ENCODE results near the gene EDNRA. TPM values are rescaled to one million over a fixed set of nuclear protein-coding genes. Genes with fewer than 3 reads are reported as not detected.
A peak's percentile ranks its signal among the peaks of the same experiment; 100 is the strongest.

Gene EDNRA
- total and polyA plus RNA-seq, 8 donors, result 26.6 to 124 (median 101) TPM

DNA sequence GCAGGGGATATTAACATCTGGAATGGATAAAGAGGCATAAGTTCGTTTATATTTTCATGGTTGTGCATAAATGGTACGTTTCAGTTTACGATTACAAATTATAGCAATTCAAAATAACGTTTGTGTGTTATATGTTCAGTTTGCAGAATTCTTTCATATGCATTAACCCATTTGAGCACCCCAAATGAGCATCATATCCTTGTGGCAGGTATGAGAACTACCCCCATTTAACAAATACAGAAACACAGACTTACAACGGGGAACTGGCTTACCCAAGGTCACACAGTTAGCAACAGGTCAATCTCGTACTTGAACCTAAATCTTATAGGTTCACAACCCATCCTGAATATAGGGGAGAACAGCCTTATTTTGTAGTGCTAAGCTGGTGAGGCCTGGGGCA is 33.1 kb downstream of the EDNRA start:
- H3K27ac ChIP-seq, result no peak overlapping the region
- H3K4me1 ChIP-seq, result no peaks in the 10 kb centered on the region
- no peak for ATAC-seq
- no peak overlapping the region for H3K4me3 ChIP-seq
- H3K27me3 ChIP-seq, result no peaks in the 10 kb centered on the region
- DNase-seq, result no peak
- intact Hi-C loops (cut with DNase I), result no loop called here
- TF ChIP-seq, protein P1, sequence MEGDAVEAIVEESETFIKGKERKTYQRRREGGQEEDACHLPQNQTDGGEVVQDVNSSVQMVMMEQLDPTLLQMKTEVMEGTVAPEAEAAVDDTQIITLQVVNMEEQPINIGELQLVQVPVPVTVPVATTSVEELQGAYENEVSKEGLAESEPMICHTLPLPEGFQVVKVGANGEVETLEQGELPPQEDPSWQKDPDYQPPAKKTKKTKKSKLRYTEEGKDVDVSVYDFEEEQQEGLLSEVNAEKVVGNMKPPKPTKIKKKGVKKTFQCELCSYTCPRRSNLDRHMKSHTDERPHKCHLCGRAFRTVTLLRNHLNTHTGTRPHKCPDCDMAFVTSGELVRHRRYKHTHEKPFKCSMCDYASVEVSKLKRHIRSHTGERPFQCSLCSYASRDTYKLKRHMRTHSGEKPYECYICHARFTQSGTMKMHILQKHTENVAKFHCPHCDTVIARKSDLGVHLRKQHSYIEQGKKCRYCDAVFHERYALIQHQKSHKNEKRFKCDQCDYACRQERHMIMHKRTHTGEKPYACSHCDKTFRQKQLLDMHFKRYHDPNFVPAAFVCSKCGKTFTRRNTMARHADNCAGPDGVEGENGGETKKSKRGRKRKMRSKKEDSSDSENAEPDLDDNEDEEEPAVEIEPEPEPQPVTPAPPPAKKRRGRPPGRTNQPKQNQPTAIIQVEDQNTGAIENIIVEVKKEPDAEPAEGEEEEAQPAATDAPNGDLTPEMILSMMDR (IDR thresholded peaks at IDR 0.05), result no peak
- H3K36me3 ChIP-seq, result no peaks in the 10 kb centered on the region
- no peaks in the 10 kb centered on the region for H3K9me3 ChIP-seq

DNA sequence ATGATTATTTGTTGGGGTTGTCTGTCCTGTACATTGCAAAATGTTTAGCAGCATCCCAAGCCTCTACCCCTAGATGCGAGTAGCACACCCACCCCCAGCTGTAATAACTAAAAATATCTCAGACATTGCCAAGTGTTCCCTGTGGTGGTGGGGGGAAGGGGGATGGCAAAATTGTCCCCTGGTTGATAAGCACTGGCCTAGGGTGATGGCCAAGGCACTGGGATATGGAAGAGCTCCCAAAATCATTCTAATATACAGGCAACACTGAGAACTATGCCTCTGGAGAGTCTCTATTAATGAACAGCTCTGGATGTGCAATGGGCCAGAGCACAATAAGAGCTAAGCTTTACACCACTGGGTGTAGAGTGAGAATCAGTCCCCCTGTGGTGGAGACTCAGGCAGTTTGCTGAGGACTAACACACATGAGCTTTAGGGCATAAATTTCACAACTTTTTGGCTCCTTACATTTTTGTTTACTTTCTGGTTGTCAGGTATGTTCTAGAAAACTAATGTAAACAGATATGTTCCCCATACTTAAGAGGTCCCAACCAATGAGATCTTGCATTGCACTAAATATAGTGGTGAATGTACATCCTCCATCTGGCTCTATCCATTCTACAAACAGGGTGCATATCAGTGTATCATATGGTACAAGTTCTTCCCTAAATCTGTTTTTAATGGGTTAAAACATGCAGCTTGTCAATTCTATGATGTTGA is 34.5 kb downstream of the EDNRA start:
- DNase-seq (no peak), ATAC-seq (no peak)
- Histone ChIP-seq H3K27ac (no peak overlapping the region), H3K27me3 (no peaks in the 10 kb centered on the region), H3K9me3 (no peaks in the 10 kb centered on the region), H3K4me1 (no peaks in the 10 kb centered on the region), H3K36me3 (no peaks in the 10 kb centered on the region), H3K4me3 (no peak overlapping the region)
- TF ChIP-seq, protein P1 (IDR thresholded peaks at IDR 0.05), result no peak
- intact Hi-C loops (cut with DNase I), result no loop called here

DNA sequence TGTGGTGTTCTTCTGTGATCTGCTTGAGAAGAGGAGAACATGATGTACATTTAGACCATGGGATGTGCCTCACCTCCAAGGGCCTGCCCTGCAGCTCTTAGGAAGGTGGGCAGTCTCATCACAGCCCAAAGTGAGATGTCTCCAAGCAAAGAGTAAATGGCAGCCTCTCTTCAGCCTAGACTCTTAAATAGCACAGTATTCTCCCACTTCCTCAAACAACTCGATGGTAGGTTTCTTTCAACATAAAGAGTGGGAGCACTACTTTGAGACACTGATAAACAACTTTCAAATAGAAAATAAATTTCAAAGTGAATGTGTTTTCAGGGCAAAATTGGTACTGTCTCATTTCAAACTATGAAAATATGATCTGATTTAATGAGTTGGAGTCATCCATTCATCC is 35.2 kb downstream of the EDNRA start:
- intact Hi-C loops (cut with DNase I), result no loop called here
- H3K27ac ChIP-seq, result no peak overlapping the region
- no peak for DNase-seq

DNA sequence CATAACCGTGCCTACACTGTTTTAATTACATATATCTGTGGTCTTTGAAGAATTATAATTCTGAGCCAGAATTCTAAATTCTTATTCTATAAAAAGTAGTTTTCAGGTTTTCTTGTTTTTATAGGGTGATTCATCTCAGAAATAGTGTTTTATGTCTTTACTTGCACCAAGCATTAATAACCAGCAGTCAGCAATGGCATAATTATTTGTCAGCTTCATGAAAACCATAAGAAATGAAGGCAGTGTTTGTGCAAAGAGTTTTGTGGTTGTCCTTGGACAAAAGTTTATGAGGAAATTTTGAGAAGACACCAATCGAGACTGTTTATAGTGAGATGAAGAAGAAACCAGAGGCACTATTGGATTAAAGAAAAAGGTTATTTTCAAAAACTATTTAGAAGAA is 37.2 kb downstream of the EDNRA start:
- no peak overlapping the region for H3K4me3 ChIP-seq
- peak overlapping the region in 1 of 2 donors; percentile 35 for H3K27ac ChIP-seq
- no peaks in the 10 kb centered on the region for H3K4me1 ChIP-seq
- TF ChIP-seq, protein P1 (IDR thresholded peaks at IDR 0.05), result no peak
- intact Hi-C loops (cut with DNase I), result no loop called here
- DNase-seq (no peak), ATAC-seq (no peak)
- no peaks in the 10 kb centered on the region for H3K36me3 ChIP-seq
- H3K27me3 ChIP-seq, result no peaks in the 10 kb centered on the region
- no peaks in the 10 kb centered on the region for H3K9me3 ChIP-seq

More for the DNA sequence above, 35.2 kb downstream of the EDNRA start:
- no peak for ATAC-seq
- Histone ChIP-seq H3K4me1 (no peaks in the 10 kb centered on the region), H3K4me3 (no peak overlapping the region), H3K9me3 (no peaks in the 10 kb centered on the region), H3K27me3 (no peaks in the 10 kb centered on the region), H3K36me3 (no peaks in the 10 kb centered on the region)
- TF ChIP-seq, protein P1 (IDR thresholded peaks at IDR 0.05), result no peak

DNA sequence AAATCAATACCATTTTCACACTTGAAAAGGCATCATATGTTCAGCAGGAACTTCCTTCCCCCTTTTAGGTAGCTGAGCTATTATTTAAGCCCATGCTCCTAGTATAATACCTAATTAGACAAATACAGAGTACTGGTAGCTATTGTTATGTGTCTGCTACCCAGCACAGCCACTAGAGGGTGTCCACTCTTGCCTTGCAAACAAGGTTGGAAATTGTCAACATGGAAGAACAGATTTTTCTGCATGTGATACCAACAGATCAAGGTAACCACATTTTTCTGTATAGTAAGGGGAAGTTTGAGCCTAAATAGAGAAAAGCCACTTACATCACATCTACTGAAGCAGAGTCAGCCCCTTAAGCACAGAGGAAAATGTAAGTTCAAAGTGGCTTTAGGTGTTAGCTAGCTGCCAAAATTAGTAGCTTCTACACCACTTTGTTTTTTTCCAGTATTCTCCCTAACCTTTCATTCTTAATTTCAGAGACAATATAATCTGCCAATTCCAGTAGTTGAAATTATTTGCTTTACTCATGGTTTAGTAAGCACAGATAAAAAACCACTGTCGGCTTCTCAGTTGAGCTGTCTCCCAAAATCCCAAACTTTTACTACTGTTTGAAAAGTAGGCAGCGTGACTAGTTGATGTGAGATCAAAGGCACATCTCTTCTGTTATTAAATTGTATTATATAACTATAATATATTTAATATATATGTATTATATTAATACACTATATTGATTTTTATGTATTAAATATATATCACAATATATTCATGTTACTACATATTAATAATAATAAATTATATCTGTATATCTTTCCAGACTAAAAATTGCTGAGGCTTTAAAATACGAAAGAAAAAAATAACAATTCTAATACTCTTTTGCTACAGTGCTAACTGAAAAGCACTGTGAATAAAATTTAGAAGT is 38.2 kb downstream of the EDNRA start:
- ATAC-seq, result peak; percentile 94
- Histone ChIP-seq H3K27me3 (no peaks in the 10 kb centered on the region), H3K36me3 (no peaks in the 10 kb centered on the region), H3K27ac (peak overlapping the region in 1 of 2 donors; percentile 35), H3K9me3 (no peaks in the 10 kb centered on the region), H3K4me3 (no peak overlapping the region), H3K4me1 (no peaks in the 10 kb centered on the region)
- peak in 2 of 4 donors; percentile 33 to 45 for DNase-seq
- TF ChIP-seq, protein P1 (IDR thresholded peaks at IDR 0.05), result peak; percentile 61 to 84
- intact Hi-C loops (cut with DNase I), result no loop called here

Measured in left lung (tissue), 10 donors.